HG02763 (cell line): Measurements from ENCODE around the gene CACNA2D3.

ENCODE experiments used
- ATAC-seq: cut with Tn5 transposase; IDR thresholded peaks from one replicate; pipeline ENCODE4 v1.9.1; 2021; ENCODE audit warnings: mild to moderate bottlenecking, moderate library complexity; ENCODE audit not compliant: unreplicated experiment

The CACNA2D3 gene

GRCh38 chr3:54713031-54713430 lies 590.7 kb downstream of the CACNA2D3 start:
- ATAC-seq = no peak

GRCh38 chr3:54713455-54713854 lies 591.1 kb downstream of the CACNA2D3 start:
- no peak for ATAC-seq

DNA sequence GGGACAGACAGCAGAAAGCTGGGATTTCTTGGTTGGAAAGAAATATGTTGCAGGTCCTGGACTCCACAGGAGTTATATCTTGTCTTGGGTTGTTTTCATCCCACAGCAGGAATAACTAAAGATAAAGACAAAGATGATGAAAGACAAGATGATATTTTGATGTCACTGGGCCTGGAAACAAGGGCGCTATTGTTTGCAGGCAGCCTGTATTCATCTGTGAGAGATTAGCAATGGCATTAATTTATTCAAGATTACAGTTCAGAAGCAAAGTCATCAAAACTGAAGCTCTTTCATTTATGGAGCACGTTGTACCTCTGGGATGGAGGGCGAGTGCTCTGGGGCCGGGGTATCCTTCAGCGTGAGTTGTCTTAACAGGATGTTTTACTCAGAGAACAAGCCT lies 591.7 kb downstream of the CACNA2D3 start:
- ATAC-seq = no peak

DNA sequence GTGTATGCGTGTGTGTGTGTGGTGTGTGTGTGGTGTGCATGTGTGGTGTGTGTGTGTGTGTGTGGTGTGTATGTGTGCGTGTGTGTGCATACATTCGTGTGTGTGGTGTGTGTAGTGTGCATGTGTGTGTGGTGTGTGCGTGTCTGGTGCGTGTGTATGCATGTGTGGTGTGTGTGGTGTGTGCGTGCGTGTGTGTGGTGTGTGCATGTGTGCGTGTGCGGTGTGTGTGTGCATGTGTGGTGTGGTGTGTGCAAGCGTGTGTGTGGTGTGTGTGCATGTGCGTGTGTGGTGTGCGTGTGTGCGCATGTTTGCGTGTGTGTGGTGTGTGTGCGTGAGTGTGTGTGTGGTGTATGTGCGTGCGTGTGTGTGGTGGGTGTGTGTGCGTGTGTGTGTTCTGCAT lies 595.2 kb downstream of the CACNA2D3 start:
- no peak for ATAC-seq

GRCh38 chr3:54719914-54720313 lies 597.6 kb downstream of the CACNA2D3 start:
- no peak for ATAC-seq

DNA sequence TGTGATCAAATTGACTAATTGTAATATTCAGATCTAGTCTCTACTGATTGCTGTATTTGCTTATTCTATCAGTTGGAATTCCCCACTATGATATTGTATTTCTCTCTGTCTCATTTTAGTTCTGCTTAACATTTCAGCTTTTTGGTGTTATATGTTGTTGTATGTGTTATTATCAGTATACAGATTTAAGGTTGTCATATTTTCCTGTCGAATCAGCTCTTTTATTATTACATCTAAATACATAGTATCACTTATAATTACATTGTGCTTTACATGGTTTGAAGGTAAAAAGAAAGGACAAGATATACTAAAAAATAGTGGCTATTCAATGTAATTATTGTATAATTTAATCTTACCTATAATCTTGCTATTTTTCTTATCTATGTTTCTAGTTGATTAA lies 598.3 kb downstream of the CACNA2D3 start:
- ATAC-seq = no peak

DNA sequence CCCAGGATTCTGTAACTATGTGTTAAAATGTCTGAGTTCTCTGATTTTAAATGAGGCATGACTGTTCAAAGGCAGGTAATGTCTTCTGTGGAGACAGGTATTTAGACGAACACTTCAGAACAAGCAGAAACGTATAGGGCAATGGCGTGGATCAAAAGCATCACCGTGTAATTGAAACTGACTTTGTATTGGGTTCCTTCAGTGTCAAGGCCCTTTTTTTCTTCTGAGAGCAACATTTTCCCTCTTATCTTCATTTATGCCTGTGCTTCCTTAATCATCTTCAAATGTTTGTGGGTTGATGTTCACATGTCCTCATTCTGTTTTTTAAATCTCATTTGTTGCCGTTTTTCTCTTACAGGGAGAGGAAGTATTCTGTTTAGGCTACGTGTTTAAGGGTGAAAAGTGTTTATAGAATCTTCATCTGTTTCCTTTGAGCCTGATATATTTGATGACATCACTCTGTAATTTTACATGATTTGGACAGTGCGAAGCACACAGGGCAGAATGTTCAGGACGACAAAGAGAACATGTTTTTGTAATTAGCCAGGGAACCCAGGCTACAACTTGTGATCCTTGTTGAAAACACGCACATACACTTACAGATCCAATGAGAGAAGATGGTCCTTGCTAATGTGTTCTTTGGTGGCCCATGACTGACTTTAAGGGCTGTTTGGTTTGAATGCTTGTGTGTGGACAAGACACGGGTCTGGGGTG lies 609.5 kb downstream of the CACNA2D3 start:
- no peak for ATAC-seq

GRCh38 chr3:54733106-54734006 lies 611.0 kb downstream of the CACNA2D3 start:
- no peak for ATAC-seq

GRCh38 chr3:54736459-54736858 lies 614.1 kb downstream of the CACNA2D3 start:
- ATAC-seq = no peak

- no peak for ATAC-seq
These were observed 621.4 kb downstream of the CACNA2D3 start for GRCh38 chr3:54743755-54744154.

GRCh38 chr3:54744291-54744690 lies 621.9 kb downstream of the CACNA2D3 start:
- ATAC-seq = no peak

DNA sequence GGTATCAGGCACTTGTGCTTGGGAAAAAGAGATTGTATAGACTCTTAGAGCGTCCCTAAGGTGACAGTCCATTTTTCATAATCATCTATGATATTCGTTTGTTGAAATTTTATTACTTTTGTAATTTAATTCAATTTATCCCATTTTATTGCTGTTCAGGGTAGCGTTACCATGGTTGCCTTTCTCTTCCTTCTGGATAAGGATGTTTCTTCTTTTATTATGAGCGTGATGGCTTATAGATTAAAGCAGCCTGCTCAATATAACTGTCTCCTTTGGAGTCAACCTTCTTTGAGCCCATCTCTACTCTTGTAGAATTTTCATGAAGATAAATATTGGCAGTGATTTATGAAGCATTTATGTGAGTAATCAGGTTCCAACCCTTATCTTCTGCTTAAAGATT lies 623.5 kb downstream of the CACNA2D3 start:
- ATAC-seq = no peak

GRCh38 chr3:54746722-54747121 lies 624.4 kb downstream of the CACNA2D3 start:
- no peak for ATAC-seq

GRCh38 chr3:54755756-54756155 lies 633.4 kb downstream of the CACNA2D3 start:
- ATAC-seq = no peak

GRCh38 chr3:54756330-54756731 lies 634.0 kb downstream of the CACNA2D3 start:
- no peak for ATAC-seq

- no peak for ATAC-seq
These were observed 636.1 kb downstream of the CACNA2D3 start for GRCh38 chr3:54758461-54758860.

GRCh38 chr3:54759166-54759565 lies 636.8 kb downstream of the CACNA2D3 start:
- no peak for ATAC-seq

DNA sequence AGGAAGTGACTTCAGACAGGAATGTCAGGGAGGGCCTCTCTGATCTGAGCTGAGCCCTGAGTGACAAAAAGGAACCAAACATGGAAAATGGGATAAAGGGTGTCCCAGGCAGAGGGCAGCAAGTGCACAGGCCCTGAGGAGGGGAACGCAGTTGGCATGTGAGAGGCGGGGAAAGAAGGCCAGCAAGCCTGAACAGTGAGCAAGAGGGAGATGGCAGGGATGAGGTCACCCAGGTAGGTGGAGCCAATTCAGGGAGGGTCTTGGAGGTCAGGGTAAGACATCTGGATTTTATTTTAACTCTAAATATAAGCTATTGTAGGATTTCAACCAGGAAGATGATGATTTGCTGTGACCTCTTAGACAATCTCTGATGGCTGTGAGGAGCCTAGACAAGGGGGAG lies 637.8 kb downstream of the CACNA2D3 start:
- ATAC-seq = no peak

- ATAC-seq = no peak
These were observed 639.3 kb downstream of the CACNA2D3 start for GRCh38 chr3:54761637-54762036.

DNA sequence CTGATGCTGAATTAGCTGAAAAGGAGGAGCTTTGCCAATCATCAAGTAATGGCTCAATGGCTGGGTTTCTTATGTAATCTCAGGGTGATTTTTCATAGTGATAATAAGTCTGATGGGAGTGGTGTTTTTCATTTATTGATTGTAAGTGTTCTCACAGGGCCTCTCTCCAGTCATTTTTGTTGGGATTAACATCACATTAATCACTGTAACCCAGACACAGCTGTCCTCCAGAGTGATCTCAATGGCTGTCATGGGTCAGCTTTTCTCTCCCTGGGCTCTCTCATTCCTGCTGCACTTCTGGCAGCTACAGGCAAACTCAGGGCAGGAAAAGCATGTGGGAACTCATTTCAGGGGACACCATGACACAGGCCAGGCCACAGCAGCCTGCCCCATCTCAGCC lies 642.6 kb downstream of the CACNA2D3 start:
- ATAC-seq = no peak

- no peak for ATAC-seq
These were observed 648.7 kb downstream of the CACNA2D3 start for GRCh38 chr3:54771050-54771449.

GRCh38 chr3:54772051-54772450 lies 649.7 kb downstream of the CACNA2D3 start:
- no peak for ATAC-seq
